HUES64 (cell line): Measurements from ENCODE around the gene MSI2.

Experiments
- H3K27ac ChIP-seq: 2 replicates; pipeline ENCODE4 v1.7.0; 2013; ENCODE audit warnings: low read depth, low read length, inconsistent platforms
- H3K27me3 ChIP-seq: 2 replicates; pipeline ENCODE4 v1.6.1; 2013; ENCODE audit warnings: mild to moderate bottlenecking, low read length; ENCODE audit not compliant: insufficient read depth
- H3K36me3 ChIP-seq: 2 replicates; pipeline ENCODE4 v1.6.1; 2013; ENCODE audit warnings: mild to moderate bottlenecking, low read length; ENCODE audit not compliant: insufficient read depth
- H3K4me1 ChIP-seq: 2 replicates; pipeline ENCODE4 v1.6.1; 2013; ENCODE audit warnings: mild to moderate bottlenecking, low read length, moderate library complexity; ENCODE audit not compliant: insufficient read depth
- H3K4me3 ChIP-seq: 2 replicates; pipeline ENCODE4 v1.5.1; 2013; ENCODE audit warnings: mild to moderate bottlenecking, low read length, moderate library complexity
- H3K9ac ChIP-seq: 2 replicates; pipeline ENCODE4 v1.6.1; 2013; ENCODE audit warnings: mild to moderate bottlenecking, low read depth, low read length
- H3K9me3 ChIP-seq: 2 replicates; pipeline ENCODE4 v1.6.1; 2013; ENCODE audit warnings: low read depth, low read length; ENCODE audit not compliant: insufficient read depth
- WGBS: fragments of 150-250, 120-280 bp; methylation state at CpG from one replicate; pipeline ENCODE4 v1.1.7; 2013; ENCODE audit warnings: missing lambda C conversion rate; 5-methylcytosine and 5-hydroxymethylcytosine counted together

MSI2 gene

DNA sequence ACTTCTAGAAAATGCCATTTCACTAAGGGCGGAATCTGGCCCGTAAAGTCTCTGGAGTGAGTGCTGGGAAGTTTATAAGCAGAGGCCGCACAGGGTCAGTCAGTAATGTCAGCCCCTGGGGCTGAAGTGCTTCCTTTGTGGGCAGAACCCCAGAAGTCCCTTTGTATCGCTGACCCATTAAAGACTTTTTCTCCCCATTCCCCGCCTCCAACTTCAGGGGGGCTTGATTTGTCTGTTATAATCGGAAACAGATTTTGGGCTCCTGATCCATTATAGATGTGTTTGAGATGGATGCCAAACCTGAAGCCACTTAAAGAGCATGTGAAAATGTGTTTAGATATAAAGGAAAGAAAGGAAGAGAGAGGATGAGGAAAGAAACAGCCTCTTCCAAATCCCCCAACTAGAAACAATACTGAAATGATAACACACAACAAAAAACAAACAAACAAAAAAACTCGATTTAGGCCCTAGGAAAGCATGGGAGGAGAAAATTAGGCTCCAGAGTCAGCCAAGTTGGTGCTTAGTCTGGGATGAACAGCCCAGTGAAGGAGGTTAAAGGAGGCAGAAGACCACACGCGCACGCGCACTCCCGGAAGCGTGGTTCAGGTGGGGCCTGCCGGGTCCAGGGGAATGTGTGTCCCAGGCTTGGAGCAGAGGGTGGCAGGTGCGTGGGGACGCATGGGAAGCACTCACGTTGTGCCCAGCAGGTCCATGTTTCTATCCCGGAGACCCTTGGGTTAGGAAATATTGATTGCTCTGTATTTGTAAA lies 27.1 kb downstream of the MSI2 start:
- H3K4me1 ChIP-seq: peaks cover 52% of the 10 kb centered on the region
- WGBS: 88% methylated on average over 18 of the region's 18 CpGs
- H3K27ac ChIP-seq: no peak overlapping the region
- H3K9me3 ChIP-seq: no peaks in the 10 kb centered on the region
- no peaks in the 10 kb centered on the region for H3K27me3 ChIP-seq
- no peak overlapping the region for H3K9ac ChIP-seq
- no peak overlapping the region for H3K4me3 ChIP-seq
- H3K36me3 ChIP-seq: peaks cover 8% of the 10 kb centered on the region; the same call in 1 of the 2 replicates

DNA sequence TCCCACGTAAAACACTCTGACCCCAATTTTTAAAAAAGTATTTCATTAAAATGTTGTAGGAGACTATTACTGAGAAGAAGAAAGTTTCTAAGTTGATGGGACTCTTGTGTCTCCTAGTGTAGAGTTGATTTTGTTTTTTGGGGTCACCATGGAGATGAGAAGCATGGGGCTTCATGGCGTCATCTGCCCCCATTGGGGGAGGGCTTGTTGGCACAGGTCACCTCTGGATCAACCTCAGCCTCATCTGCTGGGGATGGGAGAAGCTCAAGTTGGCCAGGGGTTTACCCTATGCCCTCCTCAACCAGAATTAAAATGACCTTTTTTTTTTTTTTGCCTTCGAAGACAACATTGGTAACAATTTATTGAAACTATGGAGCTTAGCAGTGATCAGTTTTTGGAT lies 28.3 kb downstream of the MSI2 start:
- Histone ChIP-seq H3K4me3 (no peak overlapping the region; the same call in 1 of the 2 replicates), H3K4me1 (peaks cover 58% of the 10 kb centered on the region), H3K27me3 (no peaks in the 10 kb centered on the region), H3K9me3 (no peaks in the 10 kb centered on the region), H3K36me3 (peaks cover 4% of the 10 kb centered on the region; the same call in 1 of the 2 replicates), H3K9ac (no peak overlapping the region), H3K27ac (no peak overlapping the region; the same call in 1 of the 2 replicates)
- WGBS: 82% methylated on average over 2 of the region's 3 CpGs

DNA sequence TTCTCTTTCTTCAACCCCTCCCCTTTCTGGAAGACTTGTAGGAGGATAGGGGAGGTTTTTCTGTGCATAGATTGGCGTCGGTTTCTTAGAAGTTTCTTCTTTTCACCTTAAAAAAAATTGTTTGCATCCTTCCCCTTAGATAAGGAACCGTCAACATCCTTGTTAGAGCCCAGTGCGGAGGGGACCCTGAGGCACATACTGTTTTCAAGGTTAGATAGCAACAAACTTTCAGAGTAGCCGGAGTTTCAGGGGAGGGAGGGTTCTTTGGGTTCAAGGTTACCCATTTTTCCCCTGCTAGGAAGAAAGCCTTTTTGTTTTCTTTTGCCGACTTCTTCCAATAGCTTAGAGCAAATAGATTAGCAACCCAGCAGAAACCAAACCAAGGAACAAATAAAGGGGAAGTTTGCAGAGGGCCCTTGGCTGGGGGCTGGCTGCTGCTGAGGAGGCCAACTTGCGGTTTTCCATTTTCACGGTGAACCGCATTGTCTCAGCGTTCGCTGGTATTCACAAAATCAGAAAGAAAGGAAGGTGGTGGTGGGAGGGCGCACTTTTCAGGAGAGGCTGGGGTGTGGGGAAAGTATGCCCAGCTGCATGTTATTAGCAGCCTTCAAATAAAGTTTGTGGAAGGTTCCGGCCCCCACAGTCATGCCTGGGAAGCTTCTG lies 28.8 kb downstream of the MSI2 start:
- no peak overlapping the region; the same call in 1 of the 2 replicates for H3K4me3 ChIP-seq
- peak overlapping the region; percentile 57; the same call in 1 of the 2 replicates for H3K27ac ChIP-seq
- no peak overlapping the region for H3K9ac ChIP-seq
- WGBS: 16% methylated on average over 10 of the region's 13 CpGs
- H3K4me1 ChIP-seq: peaks cover 58% of the 10 kb centered on the region
- H3K36me3 ChIP-seq: peaks cover 4% of the 10 kb centered on the region; the same call in 1 of the 2 replicates
- no peaks in the 10 kb centered on the region for H3K9me3 ChIP-seq
- no peaks in the 10 kb centered on the region for H3K27me3 ChIP-seq

DNA sequence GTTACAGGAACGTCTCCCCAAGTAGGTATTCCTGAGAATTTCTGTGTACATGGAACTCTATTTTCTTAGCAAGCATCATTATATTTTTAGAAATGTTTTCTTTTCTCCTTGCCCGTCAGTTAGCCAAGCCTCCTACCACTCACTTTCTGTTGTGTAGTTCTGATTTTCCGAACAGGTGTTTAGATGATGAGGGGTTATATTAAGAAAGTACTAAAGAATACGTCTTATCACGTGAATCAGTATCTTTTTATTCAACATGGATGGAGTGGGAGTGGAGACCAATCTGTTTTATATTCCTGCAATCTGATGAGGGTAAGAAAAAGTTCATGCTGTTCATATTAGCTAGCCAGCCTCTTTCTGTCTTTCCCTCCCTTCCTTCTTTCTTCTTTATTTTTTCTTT lies 29.4 kb downstream of the MSI2 start:
- no peak overlapping the region; the same call in 1 of the 2 replicates for H3K27ac ChIP-seq
- H3K4me3 ChIP-seq: no peak overlapping the region
- H3K27me3 ChIP-seq: no peaks in the 10 kb centered on the region
- H3K36me3 ChIP-seq: peaks cover 4% of the 10 kb centered on the region; the same call in 1 of the 2 replicates
- no peak overlapping the region for H3K9ac ChIP-seq
- H3K9me3 ChIP-seq: no peaks in the 10 kb centered on the region
- peaks cover 58% of the 10 kb centered on the region for H3K4me1 ChIP-seq
- 95% methylated on average over 3 of the region's 5 CpGs for WGBS

DNA sequence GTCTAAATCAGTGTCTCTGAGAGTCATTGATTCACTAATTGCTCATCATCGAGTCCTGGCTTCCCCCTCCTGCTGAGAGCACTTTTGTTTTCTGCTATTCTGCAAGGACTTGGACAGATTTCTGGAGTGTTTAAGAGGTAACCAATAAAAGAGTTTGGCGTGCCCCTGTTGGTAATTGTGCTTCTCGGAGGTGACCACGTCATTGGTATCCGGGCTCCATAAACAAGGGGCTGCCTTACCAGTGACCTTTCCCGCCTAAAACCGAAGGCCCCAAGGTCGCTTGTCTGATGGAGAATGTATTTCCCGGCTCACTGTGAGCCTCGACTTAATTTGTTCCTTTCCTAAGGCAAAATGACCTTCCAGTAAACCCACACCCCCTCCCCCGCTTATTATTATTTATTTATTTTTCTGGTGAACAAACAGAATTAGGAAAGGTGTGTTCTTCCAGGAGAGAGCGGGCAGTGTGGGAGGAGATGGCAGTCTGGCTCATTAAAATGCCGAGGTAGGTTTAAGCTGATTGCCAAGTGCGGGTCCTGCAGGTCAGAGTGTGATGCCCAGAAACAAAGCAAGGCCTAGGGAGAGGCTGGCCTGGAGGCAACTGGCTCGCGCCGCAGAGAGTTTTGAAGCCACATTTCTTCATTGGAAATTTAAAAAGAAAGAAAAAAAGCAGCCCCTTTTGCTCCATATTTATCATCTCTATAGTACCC lies 30.2 kb downstream of the MSI2 start:
- Histone ChIP-seq H3K36me3 (peaks cover 7% of the 10 kb centered on the region; the same call in 1 of the 2 replicates), H3K4me3 (no peak overlapping the region), H3K27me3 (no peaks in the 10 kb centered on the region), H3K9me3 (no peaks in the 10 kb centered on the region), H3K4me1 (peaks cover 58% of the 10 kb centered on the region), H3K9ac (no peak overlapping the region), H3K27ac (no peak overlapping the region)
- 70% methylated on average over 16 of the region's 17 CpGs for WGBS

DNA sequence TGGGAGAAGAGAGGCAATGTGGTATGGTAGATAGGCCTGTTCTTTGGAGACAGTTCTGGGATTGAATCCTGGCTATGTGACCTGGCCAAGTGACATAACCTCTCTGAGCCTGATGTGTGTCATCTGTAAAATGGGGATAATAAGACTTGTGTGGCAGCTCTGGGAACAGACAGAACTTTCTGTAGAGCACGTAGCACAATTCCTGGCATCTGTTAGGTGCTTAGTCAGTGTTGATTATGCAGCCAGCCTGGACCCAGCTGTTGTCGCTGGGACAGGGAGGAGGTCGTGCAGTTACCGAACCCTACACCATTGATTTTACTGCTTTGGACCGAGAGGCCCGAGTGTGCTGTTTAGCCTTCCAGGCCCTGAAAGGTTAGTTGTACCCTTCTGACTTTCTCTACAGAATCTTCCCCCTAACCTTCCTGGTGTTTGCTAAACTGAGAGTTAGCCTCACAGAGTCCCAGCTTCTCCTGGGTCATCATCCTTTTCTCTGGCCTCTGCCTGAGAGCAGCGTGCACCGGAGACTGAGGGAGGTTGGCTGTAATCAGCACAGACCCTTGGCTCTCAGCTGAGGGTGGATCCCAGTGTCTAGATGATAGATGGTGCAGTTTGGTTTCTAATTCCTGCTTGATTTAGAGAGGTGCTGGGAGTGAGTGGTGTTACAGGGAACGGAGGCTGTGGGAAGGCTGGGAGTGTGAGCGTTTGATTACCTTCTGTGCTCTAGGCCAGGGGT lies 31.9 kb downstream of the MSI2 start:
- no peaks in the 10 kb centered on the region for H3K9me3 ChIP-seq
- no peak overlapping the region for H3K4me3 ChIP-seq
- WGBS: 95% methylated on average over 10 of the region's 10 CpGs
- no peak overlapping the region for H3K27ac ChIP-seq
- 0 out of 2 replicates have a peak, but pooled peaks cover 3% of the 10 kb centered on the region for H3K36me3 ChIP-seq
- no peaks in the 10 kb centered on the region for H3K27me3 ChIP-seq
- H3K9ac ChIP-seq: no peak overlapping the region
- peaks cover 53% of the 10 kb centered on the region for H3K4me1 ChIP-seq

DNA sequence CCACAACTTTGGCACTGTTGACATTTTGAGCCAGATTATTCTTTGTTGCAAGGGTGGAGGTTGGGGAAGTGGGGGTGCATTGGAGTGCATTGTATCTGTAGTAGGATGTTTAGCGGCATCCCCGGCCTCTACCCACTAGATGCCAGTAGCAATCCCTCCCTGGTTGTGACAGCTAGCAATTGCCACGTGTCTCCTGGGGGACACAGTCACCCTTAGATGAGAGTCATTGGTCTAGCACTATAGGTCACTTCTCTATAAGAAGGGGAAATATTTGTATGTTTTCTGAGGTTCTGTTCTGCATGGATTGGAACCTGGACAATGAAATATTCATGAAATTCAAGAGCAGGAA lies 32.4 kb downstream of the MSI2 start:
- Histone ChIP-seq H3K27ac (no peak overlapping the region), H3K4me1 (peaks cover 48% of the 10 kb centered on the region), H3K36me3 (0 out of 2 replicates have a peak, but pooled peaks cover 3% of the 10 kb centered on the region), H3K4me3 (no peak overlapping the region), H3K27me3 (no peaks in the 10 kb centered on the region), H3K9ac (no peak overlapping the region), H3K9me3 (no peaks in the 10 kb centered on the region)
- WGBS: 95% methylated on average over 3 of the region's 3 CpGs

DNA sequence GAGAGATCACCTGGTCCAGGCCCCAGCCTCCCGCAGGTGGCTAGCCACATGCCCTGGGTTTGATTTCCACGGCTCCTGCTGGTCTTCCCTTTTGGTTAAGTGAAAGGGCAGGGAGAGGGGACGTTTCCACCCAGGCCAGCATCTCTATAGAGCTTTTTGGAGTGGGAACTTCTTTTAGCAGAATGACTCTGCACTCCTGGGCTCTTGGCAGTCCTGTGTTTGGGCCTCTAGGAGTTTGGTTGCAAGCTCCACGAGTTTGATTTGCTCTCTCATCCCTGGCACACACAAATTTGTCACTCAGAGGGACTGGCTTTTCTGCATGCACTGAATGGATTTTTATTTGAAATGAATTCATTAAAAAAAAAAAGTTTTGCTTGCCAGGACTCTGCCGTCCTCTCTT lies 32.8 kb downstream of the MSI2 start:
- Histone ChIP-seq H3K4me3 (no peak overlapping the region), H3K9ac (no peak overlapping the region), H3K4me1 (peaks cover 49% of the 10 kb centered on the region), H3K27ac (no peak overlapping the region), H3K27me3 (no peaks in the 10 kb centered on the region), H3K9me3 (no peaks in the 10 kb centered on the region), H3K36me3 (0 out of 2 replicates have a peak, but pooled peaks cover 3% of the 10 kb centered on the region)
- WGBS: 82% methylated on average over 5 of the region's 5 CpGs

DNA sequence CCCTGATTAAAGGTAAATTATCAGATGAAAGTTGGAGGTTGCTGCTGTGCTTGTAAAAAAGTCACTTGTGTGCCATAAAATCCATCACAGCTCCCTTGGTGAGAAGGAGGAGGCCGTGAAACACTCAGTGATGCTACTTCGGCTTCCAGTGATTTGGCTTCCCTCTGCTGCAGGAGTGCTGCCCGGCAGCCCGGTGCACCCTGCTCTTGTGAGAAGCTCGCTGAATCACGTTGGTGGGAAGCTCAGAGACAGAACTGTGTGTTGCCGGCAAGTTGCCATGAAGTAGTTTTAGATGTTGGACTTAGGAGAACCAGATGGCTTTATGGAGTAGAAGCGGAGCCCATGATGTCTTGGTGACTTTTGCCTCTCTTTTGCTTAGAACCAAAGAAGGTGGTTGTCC lies 33.3 kb downstream of the MSI2 start:
- no peaks in the 10 kb centered on the region for H3K27me3 ChIP-seq
- H3K9me3 ChIP-seq: no peaks in the 10 kb centered on the region
- H3K9ac ChIP-seq: no peak overlapping the region
- H3K4me3 ChIP-seq: no peak overlapping the region
- no peak overlapping the region for H3K27ac ChIP-seq
- 86% methylated on average over 7 of the region's 8 CpGs for WGBS
- peaks cover 50% of the 10 kb centered on the region for H3K4me1 ChIP-seq
- 0 out of 2 replicates have a peak, but pooled peaks cover 3% of the 10 kb centered on the region for H3K36me3 ChIP-seq

DNA sequence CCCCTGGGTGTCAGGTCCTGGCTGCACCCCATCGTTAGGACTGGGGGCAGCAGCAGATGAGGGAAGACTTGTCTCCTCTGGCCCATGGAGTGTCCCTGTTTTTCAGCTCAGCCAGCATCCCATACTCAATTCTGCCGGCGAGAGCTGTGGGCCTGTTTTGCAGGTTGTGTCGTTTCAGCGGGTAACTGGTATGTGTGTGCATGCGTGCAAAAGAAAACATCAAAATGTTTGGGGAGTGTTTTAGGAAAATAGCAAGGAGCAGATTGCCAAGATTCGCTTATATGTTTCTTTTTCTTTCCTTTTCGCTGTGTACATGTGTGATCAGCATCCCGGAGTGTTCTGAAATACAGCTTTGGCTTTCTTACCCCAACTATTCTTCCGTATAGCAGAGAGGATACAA lies 34.7 kb downstream of the MSI2 start:
- Histone ChIP-seq H3K36me3 (0 out of 2 replicates have a peak, but pooled peaks cover 3% of the 10 kb centered on the region), H3K4me1 (peaks cover 51% of the 10 kb centered on the region), H3K4me3 (no peak overlapping the region), H3K27me3 (no peaks in the 10 kb centered on the region), H3K27ac (no peak overlapping the region), H3K9ac (no peak overlapping the region), H3K9me3 (no peaks in the 10 kb centered on the region)
- 94% methylated on average over 10 of the region's 10 CpGs for WGBS
